HG03521 (cell line): ENCODE results near the gene RP9.

Source experiments
- ATAC-seq: cut with Tn5 transposase; IDR thresholded peaks from one replicate; pipeline ENCODE4 v1.9.1; 2021; ENCODE audit warnings: mild to moderate bottlenecking, moderate library complexity; ENCODE audit not compliant: unreplicated experiment

RP9 gene

GRCh38 chr7:33109005-33109757, at the start of gene RP9:
TSS of gene RP9 (minus strand) at chr7:33109404. CDS start at chr7:33109372, 32 bp downstream.
- ATAC-seq: peak; percentile 83

DNA sequence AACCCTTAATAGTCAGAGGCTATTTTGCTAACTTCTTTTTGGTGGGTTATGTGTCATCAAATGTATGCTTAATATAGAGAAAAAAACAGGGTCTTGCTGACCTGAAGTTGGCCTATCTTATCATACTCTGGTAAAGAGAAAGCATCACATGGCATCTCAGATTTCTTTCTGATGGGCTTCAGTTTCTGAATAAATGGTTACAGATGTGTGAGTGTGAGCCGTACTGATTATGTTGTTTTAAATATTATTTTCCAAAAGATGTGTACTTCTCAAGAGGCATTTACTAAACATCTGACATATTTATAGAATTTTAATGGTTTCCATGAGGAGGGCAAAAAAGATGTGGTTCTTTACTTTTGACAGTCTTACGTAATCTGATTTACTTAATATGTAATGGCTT, 48.6 kb upstream of the RP9 start:
- ATAC-seq: no peak

DNA sequence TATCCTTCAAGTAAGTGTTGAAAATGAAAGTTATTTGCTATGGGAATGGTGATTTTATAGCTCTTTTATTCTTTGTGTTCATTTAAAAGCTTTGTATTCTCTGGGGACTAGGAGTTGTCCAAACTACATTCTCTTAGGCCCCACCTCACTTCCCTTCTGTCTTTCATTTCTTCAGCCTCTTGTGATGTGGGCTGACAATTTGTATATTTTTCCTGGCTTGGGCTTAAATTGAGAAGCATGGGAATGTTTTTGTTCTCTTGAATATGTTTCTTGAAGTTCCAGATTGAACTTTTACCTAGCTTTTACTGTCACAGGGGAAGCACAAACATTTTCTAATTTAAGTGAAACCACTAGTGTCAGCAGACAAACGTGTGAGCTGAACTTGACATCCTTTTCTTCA, 48.1 kb upstream of the RP9 start:
- no peak for ATAC-seq

- no peak for ATAC-seq
Observed at GRCh38 chr7:33156441-33156840, 47.2 kb upstream of the RP9 start.

DNA sequence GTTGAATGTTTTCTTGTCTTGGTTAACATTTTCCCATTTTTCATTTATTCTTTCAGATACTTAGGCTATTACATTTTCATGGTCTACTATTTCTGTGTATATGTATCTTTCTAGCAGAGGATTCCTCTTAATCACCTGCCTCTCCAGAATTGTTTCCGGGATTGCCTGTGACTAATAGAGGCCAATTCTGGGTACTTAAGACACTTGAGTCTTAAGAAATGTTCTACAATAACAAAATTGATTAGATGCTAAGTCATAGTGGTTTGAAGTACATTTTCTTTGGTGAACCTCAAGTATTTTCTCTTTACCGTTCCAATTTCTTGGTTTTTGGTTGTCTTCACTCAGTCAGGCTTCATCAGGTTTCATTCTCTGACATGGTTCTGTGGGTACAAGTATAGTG, 46.6 kb upstream of the RP9 start:
- no peak for ATAC-seq

DNA sequence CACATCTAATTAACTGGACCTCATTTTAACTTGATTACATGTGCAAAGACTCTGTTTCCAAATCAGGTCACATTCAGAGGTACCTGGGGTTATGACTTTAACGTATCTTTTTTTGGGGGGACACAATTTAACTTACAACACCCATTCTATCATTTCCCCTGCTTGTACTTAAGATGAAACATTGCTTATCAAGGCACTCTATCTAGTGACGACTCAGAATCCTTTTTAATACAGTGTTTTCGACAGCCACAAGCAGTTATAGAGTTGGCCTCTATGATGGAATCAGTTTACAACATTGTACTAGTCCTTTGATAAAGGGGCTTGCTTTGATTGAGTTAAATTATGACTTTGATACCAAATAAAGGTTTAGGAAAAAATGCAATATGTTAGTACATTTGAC, 42.9 kb upstream of the RP9 start:
- no peak for ATAC-seq

GRCh38 chr7:33145156-33145555, 36.0 kb upstream of the RP9 start:
- ATAC-seq: no peak

GRCh38 chr7:33143996-33144718, 35.0 kb upstream of the RP9 start:
- ATAC-seq: no peak

GRCh38 chr7:33142585-33142984, 33.4 kb upstream of the RP9 start:
- ATAC-seq: no peak

- no peak for ATAC-seq
Observed at GRCh38 chr7:33137103-33137502, 27.9 kb upstream of the RP9 start.

GRCh38 chr7:33130184-33130583, 21.0 kb upstream of the RP9 start:
- no peak for ATAC-seq

DNA sequence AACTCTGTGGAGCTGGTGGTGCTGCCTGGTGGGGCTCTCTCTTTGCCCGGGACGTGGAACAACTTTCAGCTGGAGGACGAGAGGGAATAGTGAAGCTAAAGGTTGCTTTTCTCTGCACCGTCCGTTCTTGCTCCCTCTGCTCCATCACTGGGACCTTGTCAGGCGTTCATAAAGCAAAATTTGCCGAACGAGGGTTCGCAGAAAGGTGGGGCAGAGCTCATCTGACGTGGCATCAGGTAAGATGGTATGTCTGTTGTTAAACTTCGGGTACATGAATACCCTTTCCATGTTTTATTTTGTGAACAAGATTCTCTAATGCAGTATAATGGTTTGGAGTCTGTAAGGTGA, 20.6 kb upstream of the RP9 start:
- ATAC-seq: no peak

GRCh38 chr7:33128990-33129805, 20.0 kb upstream of the RP9 start, which contains the start of gene BBS9:
TSS of gene BBS9 (plus strand) at chr7:33129564. CDS start at chr7:33146253, 16,689 bp downstream.
- peak; percentile 99 for ATAC-seq

- ATAC-seq: no peak
Observed at GRCh38 chr7:33128631-33128989, 19.4 kb upstream of the RP9 start.

GRCh38 chr7:33127085-33127484, 17.9 kb upstream of the RP9 start:
- ATAC-seq: no peak

DNA sequence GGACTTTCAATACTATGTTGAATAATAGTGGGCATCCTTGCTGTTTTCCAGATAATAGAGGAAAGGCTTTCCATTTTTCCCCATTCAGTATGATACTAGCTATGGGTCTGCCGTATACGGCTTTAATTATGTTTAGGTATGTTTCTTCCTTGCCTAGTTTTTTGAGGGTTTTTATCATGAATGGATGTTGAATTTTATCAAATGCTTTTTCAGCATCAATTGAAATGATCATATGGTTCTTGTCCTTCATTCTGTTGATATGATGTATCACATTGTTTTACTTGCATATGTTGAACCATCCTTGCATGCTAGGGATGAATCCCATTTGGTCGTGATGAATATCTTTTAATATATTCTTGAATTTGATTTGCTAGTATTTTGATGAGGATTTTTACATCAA, 9.2 kb upstream of the RP9 start:
- ATAC-seq: no peak

GRCh38 chr7:33114976-33115375, 5.8 kb upstream of the RP9 start:
- no peak for ATAC-seq

DNA sequence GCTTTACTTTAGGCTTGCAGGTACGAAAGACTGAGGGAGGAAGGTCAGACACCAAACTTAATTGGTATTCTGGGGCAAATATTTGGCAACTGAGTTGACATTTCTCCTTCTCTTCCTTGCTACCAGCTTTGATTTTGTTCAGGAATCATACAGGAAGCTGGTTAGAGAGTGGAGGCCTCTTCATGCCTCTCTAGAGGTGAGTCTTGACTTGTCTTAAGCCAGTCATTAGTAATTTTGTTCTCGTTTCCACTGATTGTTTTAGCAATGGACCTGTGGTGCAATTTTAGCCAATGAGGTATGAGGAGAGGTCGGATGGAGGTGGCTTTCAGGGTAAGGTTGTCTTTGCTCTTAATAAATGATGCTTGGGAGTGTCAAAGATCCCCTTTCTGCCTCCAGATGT, 2.4 kb upstream of the RP9 start:
- no peak for ATAC-seq

DNA sequence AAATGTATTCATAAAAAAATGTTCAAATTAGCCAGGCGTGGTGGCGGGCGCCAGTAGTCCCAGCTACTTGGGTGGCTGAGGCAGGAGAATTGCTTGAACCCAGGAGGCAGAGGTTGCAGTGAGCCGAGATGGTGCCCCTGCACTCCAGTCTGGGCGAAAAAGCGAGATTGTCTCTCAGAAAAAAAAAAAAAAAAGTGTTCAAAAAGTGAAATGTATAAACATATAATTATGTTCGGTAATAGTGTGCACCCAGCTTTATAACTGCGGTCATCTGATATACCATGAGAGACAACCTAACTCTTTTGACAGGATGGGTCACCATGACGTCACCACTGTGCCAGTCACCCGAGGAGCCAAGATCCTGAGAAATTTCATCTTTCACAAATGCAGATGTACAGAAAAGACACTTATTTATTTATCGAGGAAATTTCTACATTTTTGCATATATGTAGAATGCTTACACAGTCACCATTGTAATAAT, 594 bp upstream of the RP9 start:
- no peak for ATAC-seq

DNA sequence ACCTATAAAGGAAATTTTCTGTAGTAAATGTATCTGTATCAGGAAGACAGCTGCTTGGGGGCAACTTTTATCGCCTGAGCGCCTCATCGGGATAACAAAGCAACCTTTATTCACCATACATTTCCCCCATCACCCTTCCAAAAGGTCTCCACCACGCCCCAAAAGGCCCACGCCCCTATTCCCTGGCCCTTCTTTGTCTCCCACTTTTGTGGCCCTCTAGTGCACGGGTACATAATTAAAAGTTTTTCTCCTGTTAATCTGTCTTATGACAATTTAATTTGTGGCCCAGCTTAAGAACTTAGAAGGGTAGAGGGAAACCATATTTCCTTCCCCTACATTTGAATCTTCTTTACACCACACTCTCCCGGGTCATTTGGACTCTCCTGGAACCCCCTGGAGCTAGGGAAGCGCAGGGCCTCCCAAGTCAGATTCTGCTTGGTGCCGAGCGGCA, 625 bp downstream of the RP9 start:
- peak; percentile 9 for ATAC-seq
